Measurements from ENCODE around the gene RITA1. TPM values are rescaled to one million over a fixed set of nuclear protein-coding genes. Genes with fewer than 3 reads are reported as not detected.

The RITA1 gene
- total and polyA plus RNA-seq, 10 of the 15 experiments (the other 5 are each of a cell fraction or from before 2014, with no cell fraction given), result 2.3 to 39.9 (median 24.8) TPM

DNA sequence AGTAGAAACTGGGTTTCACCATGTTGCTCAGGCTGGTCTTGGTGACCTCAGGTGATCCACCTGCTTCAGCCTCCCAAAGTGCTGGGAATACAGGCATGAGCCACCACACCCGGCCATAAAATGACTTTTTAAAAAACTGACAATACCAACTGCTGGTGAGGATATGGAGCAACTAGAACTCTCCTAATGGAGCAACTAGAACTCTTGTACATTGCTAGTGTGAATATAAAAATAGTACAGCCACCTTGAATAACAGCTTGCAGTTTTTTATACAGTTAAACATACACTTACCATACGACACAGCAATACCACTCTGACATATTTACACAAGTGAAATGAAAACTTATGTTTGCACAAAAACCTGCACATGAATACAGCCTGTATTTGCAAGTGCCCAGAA is 38.5 kb upstream of the RITA1 start:
- FAIRE-seq (no peak), ATAC-seq (no peak), DNase-seq (ENCODE audit: low read depth, low spot score) (no peak)
- H3K4me3 ChIP-seq, result no peak overlapping the region
- peaks cover 0 to 3% of the 10 kb centered on the region in 2 experiments; a peak in 2 of 4 replicates for H3K27me3 ChIP-seq (replicated peaks in 1 of 2; ENCODE audit: control insufficient read depth in 2 of 2, insufficient read depth in 2 of 2, low read length in 1 of 2)
- ChIA-PET SMC1A (ENCODE audit: uncharacterized antibody, unreplicated experiment) (interaction anchor here (1.3 kb wide), 1 partner anchor 9 kb away, joined by 6 read pairs; no protein-coding TSS in a partner anchor), POLR2A (interaction anchor here (1.1 kb wide), 1 partner anchor 27 kb away, joined by 3 read pairs; no protein-coding TSS in a partner anchor), RAD21 (ENCODE audit: unreplicated experiment) (interaction anchor here (0.7 kb wide), 1 partner anchor 89 kb away, joined by 5 read pairs; no protein-coding TSS in a partner anchor), CTCF (interaction anchor here (0.7 to 1.3 kb wide), 3 partner anchors 27 to 99 kb away, joined by 3 to 4 read pairs (median 3); no protein-coding TSS in a partner anchor)
- no peak overlapping the region for H2AFZ ChIP-seq (ENCODE audit: control insufficient read depth, low read depth, low read length)
- no TSS peak for BruUV-seq (replicated peaks)
- in situ Hi-C loops (cut with MboI) (no loop called here), intact Hi-C loops (cut with micrococcal nuclease; ENCODE audit: unreplicated experiment) (no loop called here)
- H3K27ac ChIP-seq (ENCODE audit: control insufficient read depth, insufficient read depth), result no peak overlapping the region
- no peaks in the 10 kb centered on the region for H3K9me3 ChIP-seq (replicated peaks; ENCODE audit: control insufficient read depth, insufficient read depth, low read length)
- H3K9ac ChIP-seq (ENCODE audit: control insufficient read depth, insufficient read depth, low read length), result no peak overlapping the region
- H4K20me1 ChIP-seq (ENCODE audit: control insufficient read depth, insufficient read depth), result no peaks in the 10 kb centered on the region
- no peaks in the 10 kb centered on the region for H3K79me2 ChIP-seq (ENCODE audit: control insufficient read depth, insufficient read depth, low read length)
- H3K36me3 ChIP-seq (ENCODE audit: control insufficient read depth in 2 of 2, insufficient read depth in 2 of 2, low read length in 1 of 2), result no peaks in the 10 kb centered on the region
- H3K4me1 ChIP-seq (ENCODE audit: control insufficient read depth, insufficient read depth, low read length), result no peaks in the 10 kb centered on the region; the same call in 1 of the 2 replicates
- no peak overlapping the region for H3K4me2 ChIP-seq (ENCODE audit: control insufficient read depth, insufficient read depth)
- whole genome bisulfite sequencing (ENCODE audit: insufficient coverage, insufficient replicate concordance, low lambda C conversion rate, missing lambda C conversion rate), result 37% methylated on average over 2 of the region's 2 CpGs
- no peak for TF ChIP-seq SPI1 (IDR thresholded peaks at IDR 0.05; ENCODE audit: borderline replicate concordance, insufficient read depth, low read depth, low read length)
- TF ChIP-seq SMARCA5 (IDR thresholded peaks at IDR 0.05), result no peak
- TF ChIP-seq CREM (IDR thresholded peaks at IDR 0.05; ENCODE audit: low read depth), result no peak
- TF ChIP-seq, protein P1, sequence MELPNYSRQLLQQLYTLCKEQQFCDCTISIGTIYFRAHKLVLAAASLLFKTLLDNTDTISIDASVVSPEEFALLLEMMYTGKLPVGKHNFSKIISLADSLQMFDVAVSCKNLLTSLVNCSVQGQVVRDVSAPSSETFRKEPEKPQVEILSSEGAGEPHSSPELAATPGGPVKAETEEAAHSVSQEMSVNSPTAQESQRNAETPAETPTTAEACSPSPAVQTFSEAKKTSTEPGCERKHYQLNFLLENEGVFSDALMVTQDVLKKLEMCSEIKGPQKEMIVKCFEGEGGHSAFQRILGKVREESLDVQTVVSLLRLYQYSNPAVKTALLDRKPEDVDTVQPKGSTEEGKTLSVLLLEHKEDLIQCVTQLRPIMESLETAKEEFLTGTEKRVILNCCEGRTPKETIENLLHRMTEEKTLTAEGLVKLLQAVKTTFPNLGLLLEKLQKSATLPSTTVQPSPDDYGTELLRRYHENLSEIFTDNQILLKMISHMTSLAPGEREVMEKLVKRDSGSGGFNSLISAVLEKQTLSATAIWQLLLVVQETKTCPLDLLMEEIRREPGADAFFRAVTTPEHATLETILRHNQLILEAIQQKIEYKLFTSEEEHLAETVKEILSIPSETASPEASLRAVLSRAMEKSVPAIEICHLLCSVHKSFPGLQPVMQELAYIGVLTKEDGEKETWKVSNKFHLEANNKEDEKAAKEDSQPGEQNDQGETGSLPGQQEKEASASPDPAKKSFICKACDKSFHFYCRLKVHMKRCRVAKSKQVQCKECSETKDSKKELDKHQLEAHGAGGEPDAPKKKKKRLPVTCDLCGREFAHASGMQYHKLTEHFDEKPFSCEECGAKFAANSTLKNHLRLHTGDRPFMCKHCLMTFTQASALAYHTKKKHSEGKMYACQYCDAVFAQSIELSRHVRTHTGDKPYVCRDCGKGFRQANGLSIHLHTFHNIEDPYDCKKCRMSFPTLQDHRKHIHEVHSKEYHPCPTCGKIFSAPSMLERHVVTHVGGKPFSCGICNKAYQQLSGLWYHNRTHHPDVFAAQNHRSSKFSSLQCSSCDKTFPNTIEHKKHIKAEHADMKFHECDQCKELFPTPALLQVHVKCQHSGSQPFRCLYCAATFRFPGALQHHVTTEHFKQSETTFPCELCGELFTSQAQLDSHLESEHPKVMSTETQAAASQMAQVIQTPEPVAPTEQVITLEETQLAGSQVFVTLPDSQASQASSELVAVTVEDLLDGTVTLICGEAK (IDR thresholded peaks at IDR 0.05; ENCODE audit: borderline replicate concordance), result no peak
- TF ChIP-seq, protein P2, sequence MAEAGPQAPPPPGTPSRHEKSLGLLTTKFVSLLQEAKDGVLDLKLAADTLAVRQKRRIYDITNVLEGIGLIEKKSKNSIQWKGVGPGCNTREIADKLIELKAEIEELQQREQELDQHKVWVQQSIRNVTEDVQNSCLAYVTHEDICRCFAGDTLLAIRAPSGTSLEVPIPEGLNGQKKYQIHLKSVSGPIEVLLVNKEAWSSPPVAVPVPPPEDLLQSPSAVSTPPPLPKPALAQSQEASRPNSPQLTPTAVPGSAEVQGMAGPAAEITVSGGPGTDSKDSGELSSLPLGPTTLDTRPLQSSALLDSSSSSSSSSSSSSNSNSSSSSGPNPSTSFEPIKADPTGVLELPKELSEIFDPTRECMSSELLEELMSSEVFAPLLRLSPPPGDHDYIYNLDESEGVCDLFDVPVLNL (IDR thresholded peaks at IDR 0.05; ENCODE audit: low read depth, low read length), result no peak
- no peak for TF ChIP-seq BHLHE40 (IDR thresholded peaks at IDR 0.05; ENCODE audit: borderline replicate concordance in 1 of 2, low read depth in 2 of 2, low read length in 1 of 2)
- no peak for TF ChIP-seq CBX3 (IDR thresholded peaks at IDR 0.05; ENCODE audit: borderline replicate concordance, low read depth)
- no peak for TF ChIP-seq BACH1 (IDR thresholded peaks at IDR 0.05; ENCODE audit: borderline replicate concordance)
- TF ChIP-seq ASH2L (IDR thresholded peaks at IDR 0.05; ENCODE audit: borderline replicate concordance, low read depth), result no peak
- TF ChIP-seq, protein P3, sequence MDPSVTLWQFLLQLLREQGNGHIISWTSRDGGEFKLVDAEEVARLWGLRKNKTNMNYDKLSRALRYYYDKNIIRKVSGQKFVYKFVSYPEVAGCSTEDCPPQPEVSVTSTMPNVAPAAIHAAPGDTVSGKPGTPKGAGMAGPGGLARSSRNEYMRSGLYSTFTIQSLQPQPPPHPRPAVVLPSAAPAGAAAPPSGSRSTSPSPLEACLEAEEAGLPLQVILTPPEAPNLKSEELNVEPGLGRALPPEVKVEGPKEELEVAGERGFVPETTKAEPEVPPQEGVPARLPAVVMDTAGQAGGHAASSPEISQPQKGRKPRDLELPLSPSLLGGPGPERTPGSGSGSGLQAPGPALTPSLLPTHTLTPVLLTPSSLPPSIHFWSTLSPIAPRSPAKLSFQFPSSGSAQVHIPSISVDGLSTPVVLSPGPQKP (IDR thresholded peaks at IDR 0.05; ENCODE audit: low read depth, low read length), result no peak
- TF ChIP-seq SMAD1 (IDR thresholded peaks at IDR 0.05; ENCODE audit: low read depth, partially characterized antibody), result no peak
- no peak for TF ChIP-seq JUNB (IDR thresholded peaks at IDR 0.05)
- TF ChIP-seq, protein P4, sequence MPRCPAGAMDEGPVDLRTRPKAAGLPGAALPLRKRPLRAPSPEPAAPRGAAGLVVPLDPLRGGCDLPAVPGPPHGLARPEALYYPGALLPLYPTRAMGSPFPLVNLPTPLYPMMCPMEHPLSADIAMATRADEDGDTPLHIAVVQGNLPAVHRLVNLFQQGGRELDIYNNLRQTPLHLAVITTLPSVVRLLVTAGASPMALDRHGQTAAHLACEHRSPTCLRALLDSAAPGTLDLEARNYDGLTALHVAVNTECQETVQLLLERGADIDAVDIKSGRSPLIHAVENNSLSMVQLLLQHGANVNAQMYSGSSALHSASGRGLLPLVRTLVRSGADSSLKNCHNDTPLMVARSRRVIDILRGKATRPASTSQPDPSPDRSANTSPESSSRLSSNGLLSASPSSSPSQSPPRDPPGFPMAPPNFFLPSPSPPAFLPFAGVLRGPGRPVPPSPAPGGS (IDR thresholded peaks at IDR 0.05; ENCODE audit: borderline replicate concordance, insufficient read depth, low read depth, low read length, poor library complexity, severe bottlenecking), result no peak
- TF ChIP-seq, protein P5, sequence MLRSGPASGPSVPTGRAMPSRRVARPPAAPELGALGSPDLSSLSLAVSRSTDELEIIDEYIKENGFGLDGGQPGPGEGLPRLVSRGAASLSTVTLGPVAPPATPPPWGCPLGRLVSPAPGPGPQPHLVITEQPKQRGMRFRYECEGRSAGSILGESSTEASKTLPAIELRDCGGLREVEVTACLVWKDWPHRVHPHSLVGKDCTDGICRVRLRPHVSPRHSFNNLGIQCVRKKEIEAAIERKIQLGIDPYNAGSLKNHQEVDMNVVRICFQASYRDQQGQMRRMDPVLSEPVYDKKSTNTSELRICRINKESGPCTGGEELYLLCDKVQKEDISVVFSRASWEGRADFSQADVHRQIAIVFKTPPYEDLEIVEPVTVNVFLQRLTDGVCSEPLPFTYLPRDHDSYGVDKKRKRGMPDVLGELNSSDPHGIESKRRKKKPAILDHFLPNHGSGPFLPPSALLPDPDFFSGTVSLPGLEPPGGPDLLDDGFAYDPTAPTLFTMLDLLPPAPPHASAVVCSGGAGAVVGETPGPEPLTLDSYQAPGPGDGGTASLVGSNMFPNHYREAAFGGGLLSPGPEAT (IDR thresholded peaks at IDR 0.05; ENCODE audit: low read depth), result no peak
- no peak for TF ChIP-seq ZSCAN29 (IDR thresholded peaks at IDR 0.05)
